H1 (cell line): Measurements from ENCODE around the gene DPY19L1. TPM values are rescaled to one million over a fixed set of nuclear protein-coding genes. Genes with fewer than 3 reads are reported as not detected.
A peak's percentile ranks its signal among the peaks of the same experiment; 100 is the strongest.
"Not testable (repeated sequence)": the region's sequence is repeated elsewhere in the genome, so short reads cannot be mapped to it uniquely, and the experiment has no call there.

Experiments
- CTCF ChIA-PET: fragments of 300-600 bp; sonication (Branson Sonifier 250); formaldehyde crosslinking; loops from one replicate; lab custom pipeline; 2021; ENCODE audit not compliant: partially characterized antibody; lab: Charles Lee
- POLR2A ChIA-PET: fragments of 300-600 bp; sonication (Branson Sonifier 250); formaldehyde crosslinking; loops from one replicate; lab custom pipeline; 2021; ENCODE audit warnings: inconsistent platforms; ENCODE audit not compliant: partially characterized antibody; lab: Charles Lee
- DNase-seq, 2 experiments: peaks; one replicate each; pipeline versions ENCODE4 v3.0.0 to v3.0.0-alpha.2; 2010 to 2022; ENCODE audit warnings: low spot score in 2 of 2, low read depth in 1 of 2, mixed read lengths in 1 of 2
- FAIRE-seq: peaks from 2 replicates; lab custom pipeline; 2011; peaks lifted over from hg19 to GRCh38; lab: Jason Lieb, UNC
- H2AFZ ChIP-seq: 2 replicates; pipeline ENCODE4 v1.8.1; 2012; ENCODE audit warnings: low read length, inconsistent platforms
- H2AK5ac ChIP-seq: 2 replicates; pipeline ENCODE4 v1.6.1; 2013; ENCODE audit warnings: low read depth, low read length
- H2BK120ac ChIP-seq: replicated peaks from 2 replicates; pipeline ENCODE3; 2013; ENCODE audit warnings: low read depth, low read length, inconsistent platforms
- H2BK12ac ChIP-seq: 2 replicates; pipeline ENCODE4 v1.6.1; 2013; ENCODE audit warnings: low read depth, low read length
- H2BK15ac ChIP-seq: 2 replicates; pipeline ENCODE4 v1.6.1; 2013; ENCODE audit warnings: low read length
- H2BK20ac ChIP-seq: 2 replicates; pipeline ENCODE4 v1.6.1; 2013; ENCODE audit warnings: low read length
- H2BK5ac ChIP-seq: 2 replicates; pipeline ENCODE4 v1.6.1; 2013; ENCODE audit warnings: low read depth, low read length
- H3K14ac ChIP-seq: 2 replicates; pipeline ENCODE4 v1.6.1; 2013; ENCODE audit warnings: inconsistent platforms; ENCODE audit not compliant: insufficient read length
- H3K18ac ChIP-seq: 2 replicates; pipeline ENCODE4 v1.6.1; 2013; ENCODE audit warnings: low read length; ENCODE audit errors: extremely low read depth
- H3K23ac ChIP-seq: 2 replicates; pipeline ENCODE4 v1.6.1; 2013; ENCODE audit warnings: inconsistent platforms; ENCODE audit not compliant: insufficient read length
- H3K23me2 ChIP-seq: 2 replicates; pipeline ENCODE4 v1.6.1; 2013; ENCODE audit warnings: low read depth, low read length
- H3K27ac ChIP-seq: 2 replicates; pipeline ENCODE4 v1.6.1; 2011; ENCODE audit warnings: low read depth, low read length, inconsistent platforms
- H3K27me3 ChIP-seq, 4 experiments: replicated peaks in 1 of 4; 1 replicate in 1 of 4; 2 replicates in 3 of 4; pipeline versions ENCODE4 v1.6.1 to v1.8.1; 2011 to 2013; ENCODE audit warnings: low read length in 3 of 4, mild to moderate bottlenecking in 3 of 4, inconsistent platforms in 2 of 4, mixed read lengths in 2 of 4, moderate library complexity in 1 of 4; ENCODE audit not compliant: control insufficient read depth in 3 of 4, insufficient read depth in 3 of 4; ENCODE audit errors: extremely low read depth in 1 of 4
- H3K36me3 ChIP-seq, 4 experiments: 2 replicates each; pipeline versions ENCODE4 v1.6.1 to v1.8.1; 2011 to 2013; ENCODE audit warnings: mild to moderate bottlenecking in 4 of 4, low read length in 3 of 4, moderate library complexity in 2 of 4, control low read depth in 1 of 4, inconsistent platforms in 1 of 4; ENCODE audit not compliant: insufficient read depth in 4 of 4, control insufficient read depth in 2 of 4
- H3K4ac ChIP-seq: replicated peaks from 2 replicates; pipeline ENCODE3; 2013; ENCODE audit warnings: low read length, low read depth, mixed read lengths, inconsistent platforms; ENCODE audit not compliant: insufficient read length
- H3K4me1 ChIP-seq, 4 experiments: replicated peaks in 1 of 4; 1 replicate in 1 of 4; 2 replicates in 3 of 4; pipeline versions ENCODE4 v1.6.1 to v1.8.1; 2011 to 2013; ENCODE audit warnings: low read length in 3 of 4, inconsistent platforms in 2 of 4, mixed read lengths in 1 of 4; ENCODE audit not compliant: insufficient read depth in 4 of 4, control insufficient read depth in 3 of 4
- H3K4me2 ChIP-seq, 2 experiments: 2 replicates each; pipeline versions ENCODE4 v1.6.1 to v1.8.1; 2011 to 2013; ENCODE audit warnings: low read depth in 2 of 2, low read length in 2 of 2, control low read depth in 1 of 2, inconsistent platforms in 1 of 2, mild to moderate bottlenecking in 1 of 2; ENCODE audit not compliant: insufficient read depth in 1 of 2
- H3K4me3 ChIP-seq, 4 experiments: fragments of 200-600, 300-600 bp in 1 of 4; sonication (generic), shearing (Covaris generic), sonication (Bioruptor Twin) in 1 of 4; 2 replicates each; pipeline versions ENCODE4 v1.5.1 to v1.8.1; 2011 to 2016; ENCODE audit warnings: low read length in 4 of 4, low read depth in 3 of 4, control low read depth in 2 of 4, inconsistent platforms in 2 of 4, mild to moderate bottlenecking in 2 of 4, mixed read lengths in 1 of 4, moderate library complexity in 1 of 4; ENCODE audit not compliant: insufficient read depth in 2 of 4; ENCODE audit errors: extremely low read depth in 1 of 4
- H3K56ac ChIP-seq: replicated peaks from 2 replicates; pipeline ENCODE3; 2013; ENCODE audit warnings: low read depth, mild to moderate bottlenecking, mixed read lengths, low read length, inconsistent platforms; ENCODE audit not compliant: insufficient read length
- H3K79me1 ChIP-seq: 2 replicates; pipeline ENCODE4 v1.6.1; 2013; ENCODE audit warnings: low read depth, low read length, control low read depth
- H3K79me2 ChIP-seq, 2 experiments: 2 replicates each; pipeline versions ENCODE4 v1.6.1 to v1.8.1; 2012 to 2013; ENCODE audit warnings: low read length in 2 of 2, mild to moderate bottlenecking in 2 of 2, inconsistent platforms in 1 of 2; ENCODE audit not compliant: insufficient read depth in 2 of 2, control insufficient read depth in 1 of 2
- H3K9ac ChIP-seq, 4 experiments: replicated peaks in 1 of 4; 1 replicate in 1 of 4; 2 replicates in 3 of 4; pipeline versions ENCODE4 v1.6.1 to v1.8.1; 2011 to 2013; ENCODE audit warnings: low read depth in 3 of 4, low read length in 3 of 4, control low read depth in 2 of 4, mild to moderate bottlenecking in 2 of 4, moderate library complexity in 2 of 4, inconsistent platforms in 1 of 4; ENCODE audit errors: extremely low read depth in 1 of 4
- H3K9me3 ChIP-seq, 2 experiments: 2 replicates each; pipeline versions ENCODE4 v1.6.1 to v1.8.1; 2012 to 2013; ENCODE audit warnings: mild to moderate bottlenecking in 2 of 2, moderate library complexity in 2 of 2, control low read depth in 1 of 2, inconsistent platforms in 1 of 2, low read depth in 1 of 2, low read length in 1 of 2, mixed read lengths in 1 of 2; ENCODE audit not compliant: insufficient read depth in 2 of 2
- H4K20me1 ChIP-seq, 2 experiments: replicated peaks in 1 of 2; 2 replicates each; pipeline versions ENCODE3 to v1.8.1; 2011 to 2013; ENCODE audit warnings: inconsistent platforms in 2 of 2, low read length in 2 of 2, mild to moderate bottlenecking in 1 of 2; ENCODE audit not compliant: insufficient read depth in 2 of 2, control insufficient read depth in 1 of 2
- H4K5ac ChIP-seq: 2 replicates; pipeline ENCODE4 v1.6.1; 2013; ENCODE audit warnings: low read length, low read depth, mixed read lengths, inconsistent platforms; ENCODE audit not compliant: insufficient read length
- H4K8ac ChIP-seq: 2 replicates; pipeline ENCODE4 v1.8.0; 2013; ENCODE audit warnings: mild to moderate bottlenecking, moderate library complexity, low read length, inconsistent platforms; ENCODE audit not compliant: insufficient read depth; ENCODE audit errors: extremely low read depth
- H4K91ac ChIP-seq: replicated peaks from 2 replicates; pipeline ENCODE3; 2013; ENCODE audit warnings: low read length, mixed read lengths, inconsistent platforms; ENCODE audit not compliant: insufficient read length
- TAF1 ChIP-seq: IDR thresholded peaks from 2 replicates; pipeline ENCODE4 v1.6.1; 2011; ENCODE audit warnings: mild to moderate bottlenecking, low read depth, low read length
- WGBS, 2 experiments: shearing (Covaris generic) in 1 of 2; methylation state at CpG; one replicate each; pipeline versions ENCODE4 v1.1.6 to v1.1.7; 2013 to 2015; ENCODE audit warnings: low lambda C conversion rate in 2 of 2, mixed read lengths in 2 of 2, inconsistent platforms in 1 of 2, low coverage in 1 of 2, missing lambda C conversion rate in 1 of 2; ENCODE audit not compliant: insufficient replicate concordance in 2 of 2, insufficient coverage in 1 of 2, insufficient read length in 1 of 2; ENCODE audit errors: extremely low coverage in 1 of 2, missing lambda C conversion rate in 1 of 2; 5-methylcytosine and 5-hydroxymethylcytosine counted together
- polyA plus RNA-seq, 7 experiments: library from polyadenylated mRNA; depleted of rRNA in 3 of 7; stranded (reverse) in 5 of 7; unstranded in 2 of 7; fragments of >200 nt in 5 of 7; fragments of 200-250 nt in 2 of 7; gene quantifications; 1 replicate in 5 of 7; 2 replicates in 1 of 7; 4 replicates in 1 of 7; pipeline versions ENCODE4 v1.2.1 to v1.2.3, GENCODE V29; 2011 to 2013; ENCODE audit warnings: missing spikeins in 2 of 7, mixed read lengths in 2 of 7
- total RNA-seq: library from RNA; stranded (reverse); fragmentation: NEBNext Ultra II Directional; extraction: Animal tissue kit (Norgen Biotek cat#: 25700); gene quantifications from 2 replicates; pipeline ENCODE4 v1.2.1, GENCODE V29; 2021

DPY19L1 gene
- total and polyA plus RNA-seq, 2 of the 8 experiments (the other 6 are each of a cell fraction or from before 2014, with no cell fraction given) = 14.1 to 23.3 TPM

- Histone ChIP-seq H3K18ac (no peak overlapping the region), H3K14ac (no peak overlapping the region), H3K27ac (no peak overlapping the region), H2BK120ac (no peak overlapping the region), H3K23ac (no peak overlapping the region), H2AFZ (no peak overlapping the region)
- POLR2A ChIA-PET = no interaction called here
- no peak for TF ChIP-seq TAF1
- TF ChIP-seq, all 59 proteins: peak for 0
- Histone ChIP-seq H3K4me2 (no peak overlapping the region), H4K91ac (no peak overlapping the region), H3K27me3 (no peaks in the 10 kb centered on the region), H3K9me3 (no peaks in the 10 kb centered on the region), H3K79me1 (no peaks in the 10 kb centered on the region), H3K79me2 (no peaks in the 10 kb centered on the region), H2AK5ac (no peak overlapping the region), H2BK20ac (no peak overlapping the region), H3K4ac (no peak overlapping the region), H2BK15ac (no peak overlapping the region), H3K56ac (no peak overlapping the region), H3K23me2 (no peaks in the 10 kb centered on the region), H3K9ac (no peak overlapping the region), H4K20me1 (no peaks in the 10 kb centered on the region), H2BK5ac (no peak overlapping the region), H3K36me3 (no peaks in the 10 kb centered on the region), H4K5ac (no peak overlapping the region), H3K4me3 (no peak overlapping the region), H2BK12ac (no peak overlapping the region), H3K4me1 (peaks cover 0 to 3% (median 0%) of the 10 kb centered on the region in 4 experiments; a peak in 1 of 7 replicates), H4K8ac (no peak overlapping the region)
- FAIRE-seq (no peak), DNase-seq (no peak)
- 83% methylated on average over 3 of the region's 3 CpGs; no CpG with 5 or more reads in 1 of the 2 experiments for WGBS, 2 experiments
- CTCF ChIA-PET = no interaction called here
These were observed 54.8 kb downstream of the DPY19L1 start for GRCh38 chr7:34982371-34983019.

GRCh38 chr7:34979124-34979523 is 58.2 kb downstream of the DPY19L1 start:
- H3K23ac ChIP-seq, POLR2A ChIA-PET, H3K23me2 ChIP-seq, H3K79me1 ChIP-seq, H3K36me3 ChIP-seq, H4K8ac ChIP-seq, H2BK15ac ChIP-seq, H4K91ac ChIP-seq, H3K9me3 ChIP-seq, H3K56ac ChIP-seq, H3K18ac ChIP-seq, H3K4ac ChIP-seq, H3K4me3 ChIP-seq, H2BK20ac ChIP-seq, H4K5ac ChIP-seq, H3K14ac ChIP-seq, H3K79me2 ChIP-seq, H2AFZ ChIP-seq, H3K4me2 ChIP-seq, H3K27ac ChIP-seq, H2BK5ac ChIP-seq, H3K27me3 ChIP-seq, H2AK5ac ChIP-seq, H2BK120ac ChIP-seq, H3K4me1 ChIP-seq, CTCF ChIA-PET, H4K20me1 ChIP-seq, DNase-seq, H2BK12ac ChIP-seq, H3K9ac ChIP-seq: not testable (repeated sequence)
- FAIRE-seq = peak; percentile 36
- WGBS, 2 experiments = 90% methylated on average over 2 of the region's 2 CpGs; no CpG with 5 or more reads in 1 of the 2 experiments
